Liver (tissue), 3 donors: ENCODE measurements around the gene ZNF747.

Experiments
- CTCF ChIP-seq: fragments of 150-350 bp; IDR thresholded peaks from 2 replicates; pipeline ENCODE4 v1.5.1; 2017; ENCODE audit warnings: improper control_type of control experiment, low read depth, low read length; ENCODE audit not compliant: missing input control
- GABPA ChIP-seq, 2 donors: IDR thresholded peaks in 1 of 2; conservative IDR thresholded peaks in 1 of 2; 2 replicates each; pipeline ENCODE4 v1.6.1; 2016; ENCODE audit warnings: antibody characterized with exemption in 2 of 2, mild to moderate bottlenecking in 1 of 2, moderate library complexity in 1 of 2
- donor health status: healthy.
- donor health status: healthy.

GRCh38 chr16:30558789-30559377, 24.2 kb upstream of the ZNF747 start:
- TF ChIP-seq CTCF (no peak), GABPA (IDR thresholded peaks at IDR 0.05 in 1 of 2, conservative IDR thresholded peaks at IDR 0.05 in 1 of 2) (no peak)
